Prostate gland (tissue), 2 donors: ENCODE measurements around the gene ERI3. TPM values are rescaled to one million over a fixed set of nuclear protein-coding genes. Genes with fewer than 3 reads are reported as not detected.

Source experiments
- DNase-seq: peaks from one replicate; pipeline ENCODE4 v3.0.0-alpha.2; 2019; ENCODE audit warnings: low spot score
- H3K27ac ChIP-seq, 2 donors: fragments of 200-600 bp; sonication (generic); 2 replicates each; pipeline ENCODE4 v1.5.1; 2017 to 2019
- H3K27me3 ChIP-seq: fragments of 200-600 bp; sonication (generic); replicated peaks from 2 replicates; pipeline ENCODE4 v1.5.1; 2019; ENCODE audit not compliant: insufficient read depth
- H3K36me3 ChIP-seq, 2 donors: fragments of 200-600 bp; sonication (generic); 1 replicate in 1 of 2; 2 replicates in 1 of 2; pipeline versions ENCODE4 v1.5.1 to v1.8.1; 2017 to 2019
- H3K4me1 ChIP-seq: fragments of 200-600 bp; sonication (generic); replicated peaks from 2 replicates; pipeline ENCODE4 v1.5.1; 2019
- H3K4me3 ChIP-seq, 2 donors: fragments of 200-600 bp; sonication (generic); 2 replicates each; pipeline ENCODE4 v1.5.1; 2017 to 2019
- H3K9me3 ChIP-seq: fragments of 200-600 bp; sonication (generic); 2 replicates; pipeline ENCODE4 v1.5.1; 2017
- POLR2A ChIP-seq: fragments of 450-650 bp; IDR thresholded peaks from one replicate; pipeline ENCODE4 v1.6.1; 2016; ENCODE audit warnings: antibody characterized with exemption, mild to moderate bottlenecking
- POLR2AphosphoS5 ChIP-seq: sonication (generic); formaldehyde crosslinking; IDR thresholded peaks from one replicate; pipeline ENCODE4 v1.6.1; 2017; ENCODE audit warnings: antibody characterized with exemption
- WGBS: methylation state at CpG from one replicate; pipeline ENCODE4 v1.1.5; 2018; 5-methylcytosine and 5-hydroxymethylcytosine counted together
- intact Hi-C: fragments of 100-400 bp; cut with DNase I; formaldehyde crosslinking; loops from one replicate; pipeline ENCODE4 v1.14.2; 2022
- total RNA-seq, 2 donors: library from RNA; depleted of rRNA; stranded (reverse); fragments of >200 nt; gene quantifications; one replicate each; pipeline ENCODE4 v1.1.0, GENCODE V29; 2016
- TF ChIP-seq, protein P1 (sequence below), 4 experiments: fragments of 200-600 bp in 2 of 4; fragments of 450-650 bp in 2 of 4; sonication (generic) in 2 of 4; IDR thresholded peaks; 1 replicate in 3 of 4; 2 replicates in 1 of 4; pipeline ENCODE4 v1.5.1; 2016 to 2019; ENCODE audit warnings: antibody characterized with exemption in 4 of 4, mild to moderate bottlenecking in 2 of 4, moderate library complexity in 2 of 4

Gene ERI3
- total RNA-seq, 2 donors from 2014 or later = 84.0 to 114 TPM

DNA sequence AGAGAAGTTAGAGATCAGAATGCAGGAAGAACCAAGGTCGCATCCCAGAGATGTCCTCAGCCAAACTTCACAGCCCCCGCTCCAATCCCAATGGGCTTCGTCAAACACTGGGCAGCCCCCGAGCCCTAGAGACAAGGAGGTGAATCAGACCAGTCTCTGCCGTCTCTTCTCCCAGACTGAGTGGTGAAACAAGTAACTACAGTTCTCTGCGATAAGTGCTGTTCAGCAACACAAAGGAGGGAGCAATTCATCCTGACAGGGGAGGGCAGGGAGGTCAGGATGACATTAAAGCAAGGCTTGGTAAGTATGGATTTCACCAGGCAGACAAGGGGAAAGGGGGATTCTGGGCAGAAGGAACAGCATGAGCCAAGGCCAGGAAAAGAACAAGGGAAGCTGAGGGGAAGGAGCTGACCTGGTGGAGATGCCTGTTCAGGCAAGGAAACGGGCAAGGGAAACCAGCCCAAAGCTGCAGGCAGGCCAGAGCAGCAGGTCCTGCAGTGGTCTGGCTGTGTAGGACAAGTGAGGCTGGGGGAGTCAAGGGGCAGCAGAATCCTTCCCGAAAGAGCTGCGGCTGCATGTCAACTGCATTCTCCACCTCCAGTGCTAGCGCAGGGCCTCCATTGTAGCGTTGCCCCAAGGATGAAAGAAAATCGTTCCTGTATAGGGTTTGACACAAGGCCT lies 13.6 kb upstream of the ERI3 start:
- no peaks in the 10 kb centered on the region for H3K9me3 ChIP-seq
- H3K36me3 ChIP-seq = no peaks in the 10 kb centered on the region
- no peaks in the 10 kb centered on the region for H3K27me3 ChIP-seq
- H3K4me3 ChIP-seq = no peak overlapping the region
- no peak for DNase-seq
- H3K4me1 ChIP-seq = no peaks in the 10 kb centered on the region
- TF ChIP-seq POLR2AphosphoS5 (no peak), POLR2A (no peak)
- TF ChIP-seq, protein P1, sequence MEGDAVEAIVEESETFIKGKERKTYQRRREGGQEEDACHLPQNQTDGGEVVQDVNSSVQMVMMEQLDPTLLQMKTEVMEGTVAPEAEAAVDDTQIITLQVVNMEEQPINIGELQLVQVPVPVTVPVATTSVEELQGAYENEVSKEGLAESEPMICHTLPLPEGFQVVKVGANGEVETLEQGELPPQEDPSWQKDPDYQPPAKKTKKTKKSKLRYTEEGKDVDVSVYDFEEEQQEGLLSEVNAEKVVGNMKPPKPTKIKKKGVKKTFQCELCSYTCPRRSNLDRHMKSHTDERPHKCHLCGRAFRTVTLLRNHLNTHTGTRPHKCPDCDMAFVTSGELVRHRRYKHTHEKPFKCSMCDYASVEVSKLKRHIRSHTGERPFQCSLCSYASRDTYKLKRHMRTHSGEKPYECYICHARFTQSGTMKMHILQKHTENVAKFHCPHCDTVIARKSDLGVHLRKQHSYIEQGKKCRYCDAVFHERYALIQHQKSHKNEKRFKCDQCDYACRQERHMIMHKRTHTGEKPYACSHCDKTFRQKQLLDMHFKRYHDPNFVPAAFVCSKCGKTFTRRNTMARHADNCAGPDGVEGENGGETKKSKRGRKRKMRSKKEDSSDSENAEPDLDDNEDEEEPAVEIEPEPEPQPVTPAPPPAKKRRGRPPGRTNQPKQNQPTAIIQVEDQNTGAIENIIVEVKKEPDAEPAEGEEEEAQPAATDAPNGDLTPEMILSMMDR (IDR thresholded peaks at IDR 0.05) = no peak
- WGBS = 88% methylated on average over 12 of the region's 12 CpGs
- intact Hi-C loops = no loop called here
- H3K27ac ChIP-seq = no peak overlapping the region

DNA sequence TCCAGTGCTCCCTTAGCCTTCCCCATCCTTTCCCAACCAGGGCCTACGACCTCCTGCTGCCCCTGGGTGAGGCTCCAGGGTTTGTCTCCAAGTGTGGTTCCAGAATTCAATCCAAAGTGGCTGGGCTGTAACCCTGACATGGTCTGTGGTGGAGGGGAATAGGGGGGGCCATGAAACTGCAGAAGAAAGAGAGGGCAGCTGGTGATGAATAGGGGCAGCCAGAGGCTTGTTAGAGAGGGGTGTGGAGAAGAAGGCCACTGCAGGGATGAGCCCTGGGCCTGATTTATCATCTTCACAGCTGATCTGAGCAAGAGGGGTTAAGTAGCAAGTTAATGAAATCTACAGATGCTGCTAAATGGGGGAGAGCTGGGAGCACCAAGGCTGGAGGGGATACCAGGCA lies 12.9 kb upstream of the ERI3 start:
- Histone ChIP-seq H3K27me3 (no peaks in the 10 kb centered on the region), H3K9me3 (no peaks in the 10 kb centered on the region), H3K4me1 (no peaks in the 10 kb centered on the region), H3K36me3 (no peaks in the 10 kb centered on the region), H3K4me3 (no peak overlapping the region), H3K27ac (no peak overlapping the region)
- no peak for TF ChIP-seq POLR2AphosphoS5
- TF ChIP-seq, protein P1 (IDR thresholded peaks at IDR 0.05) = no peak
- TF ChIP-seq POLR2A = no peak
- 100% methylated on average over 1 of the region's 1 CpG for WGBS
- intact Hi-C loops = no loop called here
- DNase-seq = no peak

DNA sequence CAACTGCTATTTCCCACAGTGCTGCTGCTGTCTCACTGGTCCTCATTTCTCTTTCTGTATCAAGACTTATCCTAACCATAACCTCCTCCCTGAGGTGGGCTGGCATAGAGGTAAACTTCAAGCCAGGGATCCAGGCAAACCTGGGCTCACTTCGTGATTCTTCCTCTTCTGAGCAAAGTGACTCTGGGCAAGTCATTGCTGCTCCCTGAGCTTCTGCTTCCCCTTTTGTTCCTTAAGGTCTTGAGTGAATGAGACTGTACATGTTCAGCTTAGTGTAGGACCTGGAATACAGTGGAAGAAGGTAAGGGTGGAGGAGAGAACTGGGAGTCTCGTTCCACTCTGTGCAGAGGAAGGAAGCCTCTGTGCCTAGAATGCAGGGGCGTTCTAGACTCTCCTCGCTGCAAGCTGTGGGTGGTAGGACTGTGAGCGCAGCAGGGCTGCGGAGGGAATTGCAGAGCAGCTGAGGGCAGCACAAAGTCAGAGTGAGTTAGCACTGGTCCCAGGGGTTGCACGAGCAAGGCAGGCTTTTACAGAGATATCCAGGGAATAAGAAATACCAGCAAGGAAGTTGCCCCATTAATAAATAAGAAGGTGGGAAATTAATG lies 11.4 kb upstream of the ERI3 start:
- TF ChIP-seq, protein P1 (IDR thresholded peaks at IDR 0.05) = no peak
- TF ChIP-seq POLR2A (no peak), POLR2AphosphoS5 (no peak)
- 91% methylated on average over 7 of the region's 7 CpGs for WGBS
- H3K27ac ChIP-seq = no peak overlapping the region
- no peaks in the 10 kb centered on the region for H3K9me3 ChIP-seq
- H3K36me3 ChIP-seq = no peaks in the 10 kb centered on the region
- H3K4me1 ChIP-seq = no peaks in the 10 kb centered on the region
- intact Hi-C loops = no loop called here
- DNase-seq = no peak
- no peaks in the 10 kb centered on the region for H3K27me3 ChIP-seq
- H3K4me3 ChIP-seq = no peak overlapping the region

DNA sequence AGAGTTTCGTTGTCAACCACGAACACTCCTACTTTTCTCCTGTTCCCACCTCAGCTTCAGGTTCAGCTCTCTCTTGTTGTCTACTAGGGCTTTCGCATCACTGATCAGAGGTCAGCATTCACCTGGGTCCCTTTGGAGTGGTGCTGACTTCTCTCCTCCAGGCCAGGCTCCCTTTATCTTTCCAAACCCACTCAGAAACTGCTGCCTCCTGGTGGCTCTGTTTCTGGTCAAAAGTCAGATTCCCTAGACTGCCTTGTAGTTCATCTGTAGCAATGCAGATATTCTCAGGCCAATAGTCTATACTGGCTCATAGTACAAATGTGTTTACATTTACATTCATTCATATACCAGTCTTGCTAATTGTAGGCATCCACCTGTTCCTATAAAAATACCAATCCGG lies 6.4 kb upstream of the ERI3 start:
- intact Hi-C loops = no loop called here
- no peak overlapping the region for H3K27ac ChIP-seq
- WGBS = 59% methylated on average over 4 of the region's 4 CpGs
- H3K4me3 ChIP-seq = no peak overlapping the region
- TF ChIP-seq POLR2AphosphoS5 (no peak), POLR2A (no peak)
- TF ChIP-seq, protein P1 (IDR thresholded peaks at IDR 0.05) = no peak
- no peaks in the 10 kb centered on the region for H3K4me1 ChIP-seq
- H3K36me3 ChIP-seq = no peaks in the 10 kb centered on the region
- H3K27me3 ChIP-seq = no peaks in the 10 kb centered on the region
- DNase-seq = no peak
- no peaks in the 10 kb centered on the region for H3K9me3 ChIP-seq
